Measurements from ENCODE around the gene DDC.
A peak's percentile ranks its signal among the peaks of the same experiment; 100 is the strongest.

DDC gene

GRCh38 chr7:50450590-50451032 lies 114.6 kb downstream of the DDC start:
- DNase-seq (ENCODE audit: low read depth) = no peak
- no peak for TF ChIP-seq CTCF (IDR thresholded peaks at IDR 0.05; ENCODE audit: low read depth, low read length, missing control alignments)
- peak overlapping the region; percentile 48 for H3K4me3 ChIP-seq (ENCODE audit: low read depth, low read length)
- in situ Hi-C loops (cut with HindIII; ENCODE audit: low sequenced_read_pairs) = no loop called here

- in situ Hi-C loops (cut with HindIII; ENCODE audit: low sequenced_read_pairs) = no loop called here
- peak within 1 kb of the TSS; percentile 48 for H3K4me3 ChIP-seq (ENCODE audit: low read depth, low read length)
- DNase-seq (ENCODE audit: low read depth) = peak; percentile 65
- no peak for TF ChIP-seq CTCF (IDR thresholded peaks at IDR 0.05; ENCODE audit: low read depth, low read length, missing control alignments)
Measured at GRCh38 chr7:50449881-50450589, 115.2 kb downstream of the DDC start, which contains the start of gene FIGNL1. Gene FIGNL1, minus strand, starts transcription at chr7:50450350. Its CDS starts 3,063 bp downstream, at chr7:50447287.

GRCh38 chr7:50449501-50449880 lies 115.7 kb downstream of the DDC start:
- no peak for TF ChIP-seq CTCF (IDR thresholded peaks at IDR 0.05; ENCODE audit: low read depth, low read length, missing control alignments)
- peak; percentile 6 for DNase-seq (ENCODE audit: low read depth)
- H3K4me3 ChIP-seq (ENCODE audit: low read depth, low read length) = peak overlapping the region; percentile 48
- in situ Hi-C loops (cut with HindIII; ENCODE audit: low sequenced_read_pairs) = no loop called here

- H3K4me3 ChIP-seq (ENCODE audit: low read depth, low read length) = no peak overlapping the region
- in situ Hi-C loops (cut with HindIII; ENCODE audit: low sequenced_read_pairs) = no loop called here
- no peak for DNase-seq (ENCODE audit: low read depth)
Measured at GRCh38 chr7:50448823-50449222, 116.4 kb downstream of the DDC start.

GRCh38 chr7:50446542-50446960 lies 118.7 kb downstream of the DDC start:
- no peak overlapping the region for H3K4me3 ChIP-seq (ENCODE audit: low read depth, low read length)
- in situ Hi-C loops (cut with HindIII; ENCODE audit: low sequenced_read_pairs) = no loop called here
- no peak for TF ChIP-seq CTCF (IDR thresholded peaks at IDR 0.05; ENCODE audit: low read depth, low read length, missing control alignments)
- peak; percentile 90 for DNase-seq (ENCODE audit: low read depth)

More at GRCh38 chr7:50448823-50449222, 116.4 kb downstream of the DDC start:
- TF ChIP-seq CTCF (IDR thresholded peaks at IDR 0.05; ENCODE audit: low read depth, low read length, missing control alignments) = no peak

GRCh38 chr7:50436133-50436806 lies 128.9 kb downstream of the DDC start:
- in situ Hi-C loops (cut with HindIII; ENCODE audit: low sequenced_read_pairs) = no loop called here
- no peak for TF ChIP-seq CTCF (IDR thresholded peaks at IDR 0.05; ENCODE audit: low read depth, low read length, missing control alignments)
- H3K4me3 ChIP-seq (ENCODE audit: low read depth, low read length) = no peak overlapping the region
- DNase-seq (ENCODE audit: low read depth) = peak; percentile 37
